Body of pancreas (tissue), 4 donors: ENCODE data around the gene SUPT3H. TPM values are rescaled to one million over a fixed set of nuclear protein-coding genes. Genes with fewer than 3 reads are reported as not detected.

Experiments
- ATAC-seq: fragments of 150-250 bp; one replicate; pipeline ENCODE4 v1.9.1; 2016
- DNase-seq, 4 donors: peaks; one replicate each; pipeline ENCODE4 v3.0.0-alpha.2; 2019
- H3K27ac ChIP-seq, 4 donors: fragments of 200-600 bp; sonication (generic); 1 replicate in 3 of 4; 2 replicates in 1 of 4; pipeline versions ENCODE4 v1.5.1 to v1.6.1; 2016 to 2019; ENCODE audit warnings: mild to moderate bottlenecking in 1 of 4, mixed read lengths in 1 of 4, moderate library complexity in 1 of 4
- H3K27me3 ChIP-seq, 2 donors: fragments of 200-600 bp; sonication (generic); one replicate each; pipeline ENCODE4 v1.6.0; 2016; ENCODE audit warnings: mild to moderate bottlenecking in 1 of 2
- H3K36me3 ChIP-seq, 2 donors: fragments of 200-600 bp; sonication (generic); replicated peaks in 1 of 2; 2 replicates each; pipeline ENCODE4 v1.5.1; 2016; ENCODE audit warnings: low read depth in 2 of 2; ENCODE audit not compliant: insufficient read depth in 1 of 2
- H3K4me1 ChIP-seq: fragments of 200-600 bp; sonication (generic); one replicate; pipeline ENCODE4 v1.6.0; 2016
- H3K4me3 ChIP-seq, 2 donors: fragments of 200-600 bp; sonication (generic); 1 replicate in 1 of 2; 2 replicates in 1 of 2; pipeline ENCODE4 v1.5.1; 2016 to 2019
- H3K9me3 ChIP-seq, 3 donors: fragments of 200-600 bp; sonication (generic); 1 replicate in 2 of 3; 2 replicates in 1 of 3; pipeline ENCODE4 v1.5.1; 2016
- POLR2A ChIP-seq, 3 donors: fragments of 450-650 bp; IDR thresholded peaks; one replicate each; pipeline ENCODE4 v1.6.1; 2016; ENCODE audit warnings: antibody characterized with exemption in 3 of 3, mild to moderate bottlenecking in 2 of 3
- WGBS, 2 donors: methylation state at CpG; one replicate each; pipeline ENCODE4 v1.1.5; 2017; 5-methylcytosine and 5-hydroxymethylcytosine counted together
- intact Hi-C: fragments of 100-400 bp; cut with DNase I; formaldehyde crosslinking; loops from one replicate; pipeline ENCODE4 v1.15.1; 2023
- total RNA-seq, 2 donors: library from RNA; depleted of rRNA; stranded (reverse); fragments of >200 nt; gene quantifications; one replicate each; pipeline ENCODE4 v1.1.0, GENCODE V29; 2016
- TF ChIP-seq, protein P1 (sequence below), 7 experiments: fragments of 450-650 bp in 4 of 7; fragments of 200-600 bp in 3 of 7; sonication (generic) in 3 of 7; IDR thresholded peaks; one replicate each; pipeline ENCODE4 v1.5.1; 2016 to 2019; ENCODE audit warnings: antibody characterized with exemption in 7 of 7

The SUPT3H gene
- total RNA-seq, 2 donors from 2014 or later: 4.9 to 6.7 TPM

DNA sequence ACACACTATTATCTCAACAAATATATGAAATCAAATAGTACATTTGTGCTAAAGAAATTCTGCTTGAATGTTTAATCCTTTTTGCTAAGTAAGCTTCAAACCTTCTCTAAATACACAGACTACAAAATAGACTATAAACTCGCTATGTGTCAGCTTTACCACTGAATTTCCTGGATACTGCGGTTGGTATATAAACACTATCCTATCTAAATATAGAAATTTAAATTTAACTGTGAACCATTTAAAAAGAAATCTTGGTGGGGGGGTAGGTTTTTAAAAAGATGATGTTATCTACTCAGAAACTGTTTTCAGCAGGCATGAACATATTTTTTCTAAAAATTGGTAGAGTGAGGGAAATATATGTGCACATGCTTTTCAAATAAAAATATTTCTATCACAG, 356.1 kb downstream of the SUPT3H start:
- no peak overlapping the region for H3K4me3 ChIP-seq
- H3K4me1 ChIP-seq: no peaks in the 10 kb centered on the region
- H3K27me3 ChIP-seq: no peaks in the 10 kb centered on the region
- no peak for TF ChIP-seq POLR2A (IDR thresholded peaks at IDR 0.05)
- TF ChIP-seq, protein P1, sequence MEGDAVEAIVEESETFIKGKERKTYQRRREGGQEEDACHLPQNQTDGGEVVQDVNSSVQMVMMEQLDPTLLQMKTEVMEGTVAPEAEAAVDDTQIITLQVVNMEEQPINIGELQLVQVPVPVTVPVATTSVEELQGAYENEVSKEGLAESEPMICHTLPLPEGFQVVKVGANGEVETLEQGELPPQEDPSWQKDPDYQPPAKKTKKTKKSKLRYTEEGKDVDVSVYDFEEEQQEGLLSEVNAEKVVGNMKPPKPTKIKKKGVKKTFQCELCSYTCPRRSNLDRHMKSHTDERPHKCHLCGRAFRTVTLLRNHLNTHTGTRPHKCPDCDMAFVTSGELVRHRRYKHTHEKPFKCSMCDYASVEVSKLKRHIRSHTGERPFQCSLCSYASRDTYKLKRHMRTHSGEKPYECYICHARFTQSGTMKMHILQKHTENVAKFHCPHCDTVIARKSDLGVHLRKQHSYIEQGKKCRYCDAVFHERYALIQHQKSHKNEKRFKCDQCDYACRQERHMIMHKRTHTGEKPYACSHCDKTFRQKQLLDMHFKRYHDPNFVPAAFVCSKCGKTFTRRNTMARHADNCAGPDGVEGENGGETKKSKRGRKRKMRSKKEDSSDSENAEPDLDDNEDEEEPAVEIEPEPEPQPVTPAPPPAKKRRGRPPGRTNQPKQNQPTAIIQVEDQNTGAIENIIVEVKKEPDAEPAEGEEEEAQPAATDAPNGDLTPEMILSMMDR (IDR thresholded peaks at IDR 0.05): no peak
- DNase-seq (no peak), ATAC-seq (no peak)
- WGBS, 2 donors: 51 to 66% methylated on average over 2 of the region's 2 CpGs
- intact Hi-C loops: no loop called here
- H3K27ac ChIP-seq: no peak overlapping the region
- H3K36me3 ChIP-seq: no peaks in the 10 kb centered on the region
- H3K9me3 ChIP-seq: no peaks in the 10 kb centered on the region

DNA sequence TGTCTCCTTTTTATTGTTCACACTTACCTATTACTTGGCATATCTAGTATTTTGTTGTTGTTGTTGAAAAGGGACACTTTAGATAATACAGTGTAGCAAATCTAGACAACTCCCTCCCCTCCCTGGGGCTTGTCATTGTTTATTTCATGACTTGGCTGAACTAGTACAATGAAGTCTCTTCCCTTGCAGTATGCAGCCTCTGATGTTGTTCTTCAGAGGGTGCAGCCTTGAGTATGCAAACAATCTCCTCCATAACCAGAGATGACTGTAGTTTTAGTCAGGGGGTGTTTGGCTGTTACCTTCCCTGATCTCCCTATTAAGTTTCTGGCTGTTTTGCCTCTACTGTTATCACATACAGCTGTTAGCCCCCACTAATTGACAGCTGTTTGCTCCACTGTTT, 365.0 kb downstream of the SUPT3H start:
- DNase-seq: no peak
- no peak for ATAC-seq
- TF ChIP-seq POLR2A (IDR thresholded peaks at IDR 0.05): no peak
- TF ChIP-seq, protein P1 (IDR thresholded peaks at IDR 0.05): no peak
- no peaks in the 10 kb centered on the region for H3K9me3 ChIP-seq
- H3K4me1 ChIP-seq: no peaks in the 10 kb centered on the region
- intact Hi-C loops: no loop called here
- no peak overlapping the region for H3K27ac ChIP-seq
- H3K4me3 ChIP-seq: no peak overlapping the region
- H3K27me3 ChIP-seq: no peaks in the 10 kb centered on the region
- H3K36me3 ChIP-seq: no peaks in the 10 kb centered on the region

DNA sequence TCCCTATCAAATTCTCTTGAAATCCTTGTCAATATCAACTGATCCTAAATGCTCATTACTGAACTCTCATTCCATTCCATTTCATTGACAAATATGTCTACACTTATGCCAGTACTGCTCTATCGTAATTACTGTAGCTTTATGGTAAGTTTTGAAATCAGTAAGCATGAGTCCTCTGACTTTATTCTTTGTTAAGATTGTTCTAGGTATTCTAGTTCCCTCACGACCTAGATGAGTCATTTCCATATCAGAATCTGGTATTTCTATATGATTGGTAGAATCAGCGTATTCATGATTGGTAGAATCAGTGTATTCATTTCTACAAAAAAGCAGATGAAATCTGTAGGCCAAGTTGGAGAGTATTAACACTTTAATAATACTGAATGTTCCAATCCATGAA, 368.2 kb downstream of the SUPT3H start:
- H3K9me3 ChIP-seq: no peaks in the 10 kb centered on the region
- TF ChIP-seq, protein P1 (IDR thresholded peaks at IDR 0.05): no peak
- no peak for TF ChIP-seq POLR2A (IDR thresholded peaks at IDR 0.05)

DNA sequence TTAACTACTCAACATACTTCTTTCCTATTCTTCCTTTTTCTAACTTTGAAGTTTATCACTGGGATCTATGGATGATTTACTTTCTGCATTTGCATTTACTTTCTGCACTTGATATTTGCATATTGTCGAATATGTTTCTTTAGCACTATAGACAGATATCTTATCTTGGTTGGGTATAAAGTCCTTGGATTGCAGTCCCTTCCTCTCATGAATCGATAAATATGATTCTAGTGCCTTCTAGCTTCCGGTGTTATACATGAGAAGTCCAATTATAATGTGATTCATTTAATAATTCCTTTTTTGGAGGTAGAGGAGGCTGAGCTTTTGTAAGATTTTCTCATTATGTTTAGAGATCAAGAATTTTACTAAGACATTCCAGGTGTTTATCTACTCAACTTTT, 370.8 kb downstream of the SUPT3H start:
- ATAC-seq (no peak), DNase-seq (no peak)
- no peaks in the 10 kb centered on the region for H3K4me1 ChIP-seq
- H3K4me3 ChIP-seq: no peak overlapping the region
- TF ChIP-seq, protein P1 (IDR thresholded peaks at IDR 0.05): no peak
- TF ChIP-seq POLR2A (IDR thresholded peaks at IDR 0.05): no peak
- H3K9me3 ChIP-seq: no peaks in the 10 kb centered on the region
- WGBS, 2 donors: 61 to 72% methylated on average over 3 of the region's 3 CpGs
- no peaks in the 10 kb centered on the region for H3K27me3 ChIP-seq
- intact Hi-C loops: no loop called here
- no peak overlapping the region for H3K27ac ChIP-seq
- no peaks in the 10 kb centered on the region for H3K36me3 ChIP-seq

More for the DNA sequence above, 368.2 kb downstream of the SUPT3H start:
- Histone ChIP-seq H3K4me1 (no peaks in the 10 kb centered on the region), H3K27me3 (no peaks in the 10 kb centered on the region), H3K4me3 (no peak overlapping the region), H3K36me3 (no peaks in the 10 kb centered on the region), H3K27ac (no peak overlapping the region)
- ATAC-seq: no peak
- intact Hi-C loops: no loop called here
- 89% methylated on average over 3 of the region's 3 CpGs for WGBS, 2 donors
- DNase-seq: no peak

DNA sequence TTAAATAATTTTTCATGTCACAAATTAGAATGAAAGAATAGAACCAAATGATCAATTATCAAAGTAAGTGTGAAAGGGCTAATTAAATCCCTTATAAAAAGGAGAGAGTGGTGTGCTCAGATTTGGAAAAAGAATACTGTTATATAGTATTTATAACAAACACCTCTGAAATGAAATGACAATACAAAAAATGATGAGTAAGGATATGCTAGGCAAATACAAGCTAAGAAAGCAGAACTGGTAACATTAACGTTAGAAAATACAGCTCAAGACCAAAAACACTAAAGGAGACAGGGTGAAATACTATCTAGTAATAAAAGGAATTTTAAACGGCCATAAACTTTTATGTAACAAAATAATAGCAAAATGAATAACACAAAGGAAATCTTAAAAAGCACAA, 373.8 kb downstream of the SUPT3H start:
- no peaks in the 10 kb centered on the region for H3K4me1 ChIP-seq
- H3K4me3 ChIP-seq: no peak overlapping the region
- TF ChIP-seq, protein P1 (IDR thresholded peaks at IDR 0.05): no peak
- no peak for TF ChIP-seq POLR2A (IDR thresholded peaks at IDR 0.05)
- no peaks in the 10 kb centered on the region for H3K36me3 ChIP-seq
- ATAC-seq (no peak), DNase-seq (no peak)
- 41 to 45% methylated on average over 2 of the region's 2 CpGs for WGBS, 2 donors
- no peak overlapping the region for H3K27ac ChIP-seq
- intact Hi-C loops: no loop called here
- H3K27me3 ChIP-seq: no peaks in the 10 kb centered on the region
- H3K9me3 ChIP-seq: no peaks in the 10 kb centered on the region
